HG02571 (cell line): ENCODE results near the gene CFP.
"Not testable (repeated sequence)": the region's sequence is repeated elsewhere in the genome, so short reads cannot be mapped to it uniquely, and the experiment has no call there.

Experiments used
- ATAC-seq: cut with Tn5 transposase; IDR thresholded peaks from one replicate; pipeline ENCODE4 v1.9.1; 2021; ENCODE audit warnings: mild to moderate bottlenecking, moderate library complexity; ENCODE audit not compliant: unreplicated experiment

Gene CFP

GRCh38 chrX:47629419-47630200, at the start of gene CFP:
Gene CFP (minus strand): TSS chrX:47629930. CDS start chrX:47629844, 86 bp downstream.
- ATAC-seq = no peak

GRCh38 chrX:47675959-47676859, 46.5 kb upstream of the CFP start:
- ATAC-seq = not testable (repeated sequence)

GRCh38 chrX:47674776-47675175, 45.0 kb upstream of the CFP start:
- no peak for ATAC-seq

- ATAC-seq = not testable (repeated sequence)
Observed at GRCh38 chrX:47665797-47666196, 36.1 kb upstream of the CFP start.

GRCh38 chrX:47664737-47665136, 35.0 kb upstream of the CFP start:
- no peak for ATAC-seq

- no peak for ATAC-seq
Observed at GRCh38 chrX:47662144-47662657, 32.5 kb upstream of the CFP start.

GRCh38 chrX:47661539-47661938, 31.8 kb upstream of the CFP start:
- no peak for ATAC-seq

- ATAC-seq = no peak
Observed at GRCh38 chrX:47659421-47659726, 29.6 kb upstream of the CFP start.

- peak; percentile 70 for ATAC-seq
Observed at GRCh38 chrX:47658684-47659420, 29.1 kb upstream of the CFP start, which contains the start of gene UXT. Gene UXT (minus strand): TSS chrX:47659180. CDS start chrX:47658927, 253 bp downstream.

- ATAC-seq = no peak
Observed at GRCh38 chrX:47658301-47658683, 28.6 kb upstream of the CFP start.

GRCh38 chrX:47651043-47651905, 21.5 kb upstream of the CFP start:
- no peak for ATAC-seq

GRCh38 chrX:47650164-47651042, 20.7 kb upstream of the CFP start, which contains the start of gene ELK1:
Gene ELK1 (minus strand): TSS chrX:47650563. CDS start chrX:47641441, 9,122 bp downstream.
- ATAC-seq = peak; percentile 84

- no peak for ATAC-seq
Observed at GRCh38 chrX:47649781-47650163, 20.0 kb upstream of the CFP start.

GRCh38 chrX:47649271-47649670, 19.5 kb upstream of the CFP start:
- no peak for ATAC-seq

GRCh38 chrX:47648376-47648775, 18.6 kb upstream of the CFP start:
- no peak for ATAC-seq

- ATAC-seq = no peak
Observed at GRCh38 chrX:47646636-47647035, 16.9 kb upstream of the CFP start.

- ATAC-seq = no peak
Observed at GRCh38 chrX:47645530-47645929, 15.8 kb upstream of the CFP start.

GRCh38 chrX:47644557-47645091, 14.9 kb upstream of the CFP start:
- no peak for ATAC-seq

GRCh38 chrX:47643926-47644325, 14.2 kb upstream of the CFP start:
- ATAC-seq = no peak
